Activated CD8-positive, alpha-beta memory T cell treated with anti-CD3 and anti-CD28 coated beads, Interleukin-2, amount 50 U/mL, for 1 hour (primary cell): ENCODE results near the gene AQP7.
"Not testable (repeated sequence)": the region's sequence is repeated elsewhere in the genome, so short reads cannot be mapped to it uniquely, and the experiment has no call there.

Experiments used
- DNase-seq: peaks from one replicate; pipeline ENCODE4 v3.0.0-alpha.2; 2020; ENCODE audit errors: extremely low read depth

AQP7 gene

DNA sequence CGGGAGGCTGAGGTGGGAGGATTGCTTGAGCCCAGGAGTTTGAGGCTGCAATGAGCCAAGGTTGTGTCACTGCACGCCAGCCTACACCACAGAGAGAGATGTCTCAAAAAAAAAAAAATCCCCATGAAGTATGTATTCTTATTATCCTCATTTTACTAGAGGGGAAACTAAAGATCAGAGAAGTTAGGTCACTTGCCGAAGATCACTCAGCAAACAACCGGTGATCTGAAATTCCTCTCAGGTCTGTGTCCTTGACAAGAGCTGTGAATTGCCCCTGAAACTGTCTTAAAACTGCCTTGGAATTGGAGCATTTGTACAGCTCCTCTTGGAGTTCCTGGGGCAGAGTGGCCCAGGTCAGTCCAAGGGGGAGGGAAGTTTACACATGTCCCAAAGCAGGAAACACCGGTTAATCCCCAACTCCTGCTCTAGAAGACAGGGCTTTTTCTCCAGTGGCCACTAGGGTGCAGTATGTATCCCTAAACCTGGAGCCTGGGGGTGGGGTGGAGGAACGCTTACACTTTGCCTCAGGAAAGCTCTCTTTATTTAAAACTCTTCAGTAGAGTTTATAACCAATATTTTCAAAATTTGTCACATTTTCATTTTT lies 27.6 kb downstream of the AQP7 start:
- DNase-seq: peak; percentile 29

DNA sequence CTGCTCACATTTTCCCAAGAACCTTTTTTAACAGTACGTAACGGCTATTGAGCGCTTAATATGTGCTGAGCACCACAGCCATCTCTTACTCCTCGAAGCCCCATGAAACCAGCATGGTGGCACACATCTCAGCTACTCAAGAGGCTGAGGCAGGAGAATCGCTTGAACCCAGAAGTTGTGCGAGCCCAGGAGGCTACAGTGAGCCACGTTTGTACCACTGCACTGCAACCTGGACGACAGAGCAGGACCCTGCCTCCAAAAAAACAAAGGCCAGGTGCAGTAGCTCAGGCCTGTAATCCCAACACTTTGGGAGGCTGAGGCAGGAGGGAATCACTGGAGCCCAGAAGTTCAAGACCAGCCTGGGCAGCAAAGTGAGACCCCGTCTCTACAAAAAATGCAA lies 28.2 kb downstream of the AQP7 start:
- no peak for DNase-seq

DNA sequence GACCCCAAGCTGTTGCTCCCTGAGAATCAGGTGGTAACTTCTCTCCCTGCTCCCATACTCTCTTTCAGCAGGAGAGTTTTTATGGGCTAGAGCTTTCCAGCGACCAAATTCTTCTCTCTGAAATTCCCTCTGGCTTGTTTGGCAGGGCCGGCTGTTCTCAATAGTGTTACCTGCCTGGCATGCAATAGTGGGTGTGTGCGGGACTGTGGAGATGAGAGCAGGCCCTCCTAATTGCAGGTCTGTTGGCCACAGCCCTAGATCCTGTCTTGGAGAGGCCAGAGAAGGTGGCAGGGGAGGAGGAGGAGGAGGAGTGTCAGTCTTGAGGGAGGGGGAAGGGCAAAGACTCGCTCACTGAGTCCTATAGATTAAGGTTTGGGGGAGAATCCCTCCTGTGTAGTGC lies 29.5 kb downstream of the AQP7 start:
- no peak for DNase-seq

DNA sequence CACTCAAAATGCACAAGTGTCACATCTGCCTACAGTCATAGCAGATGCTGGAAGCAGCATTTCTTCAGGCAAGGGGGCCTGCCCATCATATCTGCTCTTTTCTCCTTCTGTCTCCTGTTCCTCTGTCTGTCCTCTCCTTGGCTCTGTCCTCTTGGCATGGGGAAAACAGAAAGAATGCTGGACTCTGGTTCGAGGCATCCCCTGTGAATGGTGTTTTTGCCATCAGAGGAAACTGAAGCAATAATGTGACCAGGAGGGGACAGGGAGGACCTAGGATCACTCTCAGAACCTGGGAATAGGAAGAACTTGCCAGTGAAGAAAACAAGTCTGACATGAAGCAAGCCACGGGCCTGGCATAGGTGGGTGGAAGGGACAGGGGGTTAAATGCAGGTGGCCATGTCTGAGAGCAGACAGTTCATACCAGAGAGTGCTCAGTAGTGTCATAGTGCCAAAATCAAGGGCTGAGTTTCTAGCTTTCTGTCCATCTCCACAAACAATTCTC lies 35.3 kb downstream of the AQP7 start:
- no peak for DNase-seq

DNA sequence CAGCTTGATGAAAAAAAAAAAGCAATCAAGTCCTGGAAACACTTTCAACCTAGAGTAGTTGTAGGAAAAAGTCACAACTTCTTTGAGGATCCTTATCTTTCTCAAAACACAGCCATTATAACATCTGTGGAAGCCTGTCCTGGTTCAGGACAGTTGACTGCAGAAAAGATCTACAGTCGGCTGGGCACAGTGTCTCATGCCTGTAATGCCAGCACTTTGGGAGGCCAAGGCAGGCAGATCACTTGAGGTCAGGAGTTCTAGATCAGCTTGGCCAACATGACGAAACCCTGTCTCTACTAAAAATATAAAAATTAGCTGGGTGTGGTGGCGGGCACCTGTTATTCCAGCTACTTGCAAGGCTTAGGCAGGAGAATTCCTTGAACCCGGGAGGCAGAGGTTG lies 37.6 kb downstream of the AQP7 start:
- DNase-seq: not testable (repeated sequence)

DNA sequence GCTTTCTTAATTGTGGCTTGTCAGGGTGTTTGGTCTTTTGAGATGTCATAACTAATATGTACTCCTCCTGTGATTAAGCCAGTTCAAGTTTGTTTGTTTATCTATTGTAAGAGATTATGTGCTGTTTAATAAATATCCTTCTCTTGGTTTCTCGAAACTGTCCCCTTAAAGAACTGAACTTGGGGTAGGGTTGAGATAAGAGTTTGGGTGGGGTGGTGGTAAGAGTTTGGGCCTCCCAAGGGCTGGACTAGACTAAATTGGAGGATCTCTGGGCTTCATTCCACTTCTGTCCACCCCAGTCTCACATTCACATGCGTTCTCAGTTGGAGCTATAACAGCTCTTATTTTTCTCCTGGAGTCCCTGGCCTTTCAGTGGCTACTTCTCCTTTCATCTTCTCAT lies 38.2 kb downstream of the AQP7 start:
- DNase-seq: no peak

DNA sequence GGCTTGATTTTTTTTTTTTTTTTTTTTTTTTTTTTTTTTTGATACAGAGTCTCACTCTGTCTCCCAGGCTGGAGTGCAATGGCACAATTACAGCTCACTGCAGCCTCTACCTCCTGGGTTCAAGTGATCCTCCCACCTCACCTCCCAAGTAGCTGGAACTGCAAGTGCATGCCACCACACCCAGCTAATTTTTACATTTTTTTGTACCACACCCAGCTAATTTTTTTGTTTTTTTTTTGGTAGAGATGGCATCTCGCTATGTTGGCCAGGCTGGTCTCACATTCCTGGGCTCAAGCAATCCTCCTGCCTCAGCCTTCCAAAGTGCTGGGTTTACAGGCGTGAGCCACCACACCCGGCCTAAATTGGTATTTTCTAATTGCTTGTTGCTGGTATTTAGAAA lies 43.7 kb downstream of the AQP7 start:
- DNase-seq: not testable (repeated sequence)

DNA sequence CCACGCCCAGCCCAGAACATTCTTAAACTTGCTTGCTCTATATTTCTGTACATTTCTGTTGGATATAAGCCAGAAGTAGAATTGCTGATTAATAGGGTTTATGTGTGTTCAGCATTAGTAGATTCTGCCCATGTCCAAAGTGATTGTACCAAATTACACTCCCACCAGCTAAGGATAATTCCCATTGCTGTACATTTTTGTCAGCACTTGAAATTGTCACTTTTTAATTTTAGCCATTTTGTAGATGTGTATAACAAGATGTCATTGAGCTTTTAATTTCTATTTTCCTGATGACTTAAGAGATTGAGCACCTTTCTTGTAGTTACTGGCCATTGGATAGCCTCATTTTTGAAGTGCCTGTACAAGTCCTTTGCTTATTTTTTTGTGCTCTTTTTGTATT lies 46.4 kb downstream of the AQP7 start:
- DNase-seq: no peak

DNA sequence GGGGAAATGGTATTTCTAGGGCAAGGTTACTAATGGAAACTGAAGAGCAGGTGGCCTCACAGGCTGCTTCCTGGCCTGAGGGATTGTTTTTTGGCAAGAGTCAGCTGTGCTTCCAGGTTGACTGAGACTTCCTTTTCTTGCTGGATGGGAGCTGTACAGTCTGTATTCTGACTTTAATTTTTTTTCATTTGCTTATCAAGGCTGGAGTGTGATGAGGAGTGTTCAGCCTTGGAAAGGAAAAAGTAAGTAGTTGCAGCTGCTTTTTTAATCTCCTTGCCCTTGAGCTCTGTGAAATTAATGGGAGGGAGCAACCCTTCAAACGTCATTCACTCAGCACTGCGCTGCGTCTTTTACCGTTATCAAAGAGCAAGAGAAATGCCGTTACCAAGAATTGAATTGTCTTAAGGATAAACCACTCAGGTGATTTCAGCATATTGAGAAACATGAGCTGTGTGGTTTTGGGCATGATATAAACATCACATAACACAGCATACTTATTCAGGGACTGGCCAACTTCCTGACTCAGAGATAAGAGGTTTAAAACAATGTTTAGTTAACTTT lies 47.6 kb downstream of the AQP7 start:
- DNase-seq: no peak

DNA sequence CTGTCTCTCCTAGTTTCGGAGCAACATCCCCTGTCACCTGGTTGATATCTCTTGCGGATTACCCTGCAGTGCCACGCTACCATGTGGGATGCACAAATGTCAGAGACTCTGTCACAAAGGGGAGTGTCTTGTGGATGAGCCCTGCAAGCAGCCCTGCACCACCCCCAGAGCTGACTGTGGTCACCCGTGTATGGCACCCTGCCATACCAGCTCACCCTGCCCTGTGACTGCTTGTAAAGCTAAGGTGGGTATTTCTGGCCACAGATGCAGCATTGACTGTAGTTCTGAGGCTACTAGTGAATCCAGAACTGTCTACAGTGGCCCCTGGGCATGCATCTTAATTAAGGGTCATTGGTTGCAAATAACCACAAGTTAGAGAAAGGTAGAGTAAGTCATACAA lies 50.8 kb downstream of the AQP7 start:
- DNase-seq: no peak

DNA sequence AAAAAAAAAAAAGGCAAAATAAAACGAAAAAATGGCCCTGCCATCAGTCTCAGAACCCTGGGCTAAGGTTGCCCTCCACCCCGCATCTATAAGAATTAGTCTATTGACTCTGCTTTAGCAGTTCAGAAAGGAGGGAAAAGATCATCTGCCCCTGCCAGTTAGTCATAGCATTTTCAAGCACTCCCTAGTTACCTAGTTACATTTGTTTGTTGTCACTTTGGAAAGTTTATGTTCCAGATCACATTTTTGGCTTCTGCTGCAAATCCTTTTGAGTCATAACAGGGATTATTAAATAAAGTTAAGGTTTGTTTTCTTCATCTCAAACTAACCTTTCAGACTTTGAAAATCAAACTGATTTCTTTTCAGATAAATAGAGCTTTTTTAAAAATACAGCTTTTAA lies 52.1 kb downstream of the AQP7 start:
- no peak for DNase-seq

DNA sequence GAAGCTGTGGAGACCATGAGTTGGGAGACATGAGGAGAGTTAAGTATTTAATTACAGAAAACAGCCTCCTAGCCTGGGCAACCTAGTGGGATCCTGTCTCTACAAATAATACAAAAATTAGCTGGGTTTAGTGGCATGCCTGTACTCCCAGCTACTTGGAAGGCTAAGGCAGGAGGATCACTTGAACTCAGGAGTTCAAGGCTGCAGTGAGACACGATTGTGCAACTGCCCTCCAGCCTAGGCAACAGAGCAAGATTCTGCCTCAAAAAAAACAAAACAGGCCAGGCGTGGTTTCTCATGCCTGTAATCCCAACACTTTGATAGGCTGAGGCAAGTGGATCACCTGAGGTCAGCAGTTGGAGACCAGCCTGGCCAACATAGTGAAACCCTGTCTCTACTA lies 52.6 kb downstream of the AQP7 start:
- DNase-seq: no peak

DNA sequence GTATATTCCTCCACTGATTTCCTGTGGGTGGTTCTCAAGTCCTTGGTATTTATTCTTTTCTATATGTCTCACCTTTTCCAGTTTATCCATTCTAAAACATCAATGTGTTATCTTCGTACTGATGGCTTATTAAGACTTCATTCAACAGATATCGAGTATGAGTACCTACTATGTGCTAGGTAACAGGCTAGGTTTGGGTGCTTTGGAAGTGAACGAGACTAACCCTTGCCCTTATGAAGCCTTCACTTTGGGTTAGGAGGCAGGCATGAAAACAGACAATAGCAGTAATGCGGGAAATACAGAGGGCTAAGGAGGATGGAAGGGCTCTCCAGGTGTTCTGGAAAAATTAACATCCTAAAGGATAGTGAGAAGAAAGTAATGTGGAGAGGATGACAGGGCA lies 53.4 kb downstream of the AQP7 start:
- no peak for DNase-seq

DNA sequence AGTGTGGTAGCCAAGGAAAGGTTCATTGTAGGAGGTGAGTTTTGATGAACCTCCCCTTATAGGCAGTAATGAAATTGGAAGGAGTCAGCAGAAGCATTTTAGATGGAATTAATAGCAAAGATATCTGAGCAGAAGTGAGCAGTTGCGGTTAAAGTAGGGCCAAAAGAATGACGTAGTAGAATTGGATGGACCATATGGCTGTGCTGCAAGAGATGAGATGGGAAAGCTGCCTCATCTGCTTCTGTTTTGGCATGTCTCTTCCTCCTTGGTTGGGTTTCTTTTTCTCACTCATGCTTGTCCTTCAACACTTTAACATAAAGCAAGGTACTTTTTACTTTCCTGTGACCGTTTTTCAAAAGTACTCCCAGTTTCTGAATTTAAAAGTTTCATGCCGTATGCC lies 55.8 kb downstream of the AQP7 start:
- DNase-seq: no peak

DNA sequence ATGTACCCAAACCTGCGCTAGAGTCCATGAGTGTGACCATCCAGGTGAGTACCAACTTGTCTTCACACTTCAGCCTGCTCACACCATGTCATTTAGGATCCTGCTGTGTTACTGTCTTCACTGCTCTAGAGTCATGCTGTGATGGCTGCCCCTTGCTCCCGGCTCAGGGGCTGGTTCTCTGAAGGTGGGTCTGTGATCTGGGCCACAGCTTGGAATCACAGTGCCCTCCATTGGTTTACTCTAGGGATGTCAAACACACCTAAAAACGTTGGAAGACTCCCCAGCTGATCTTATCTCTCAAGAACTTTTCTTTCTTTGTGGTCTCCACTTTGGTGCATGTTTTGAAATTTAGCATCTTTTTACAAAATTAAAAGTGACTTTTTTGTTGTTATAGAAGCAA lies 58.2 kb downstream of the AQP7 start:
- DNase-seq: no peak

DNA sequence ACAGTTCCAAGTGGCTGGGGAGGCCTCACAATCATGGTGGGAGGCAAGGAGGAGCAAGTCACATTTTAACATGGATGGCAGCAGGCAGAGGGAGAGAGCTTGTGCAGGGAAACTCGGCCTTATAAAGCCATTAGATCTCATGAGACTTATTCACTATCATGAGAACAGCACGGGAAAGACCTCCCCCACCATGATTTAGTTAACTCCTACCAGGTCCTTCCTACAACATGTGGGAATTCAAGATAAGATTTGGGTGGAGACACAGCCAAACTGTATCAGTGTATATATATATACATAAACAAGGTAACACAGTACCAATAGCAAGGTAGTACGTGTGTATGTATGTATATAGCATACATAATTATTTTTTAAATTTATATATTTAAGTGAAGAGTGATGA lies 61.2 kb downstream of the AQP7 start:
- no peak for DNase-seq

DNA sequence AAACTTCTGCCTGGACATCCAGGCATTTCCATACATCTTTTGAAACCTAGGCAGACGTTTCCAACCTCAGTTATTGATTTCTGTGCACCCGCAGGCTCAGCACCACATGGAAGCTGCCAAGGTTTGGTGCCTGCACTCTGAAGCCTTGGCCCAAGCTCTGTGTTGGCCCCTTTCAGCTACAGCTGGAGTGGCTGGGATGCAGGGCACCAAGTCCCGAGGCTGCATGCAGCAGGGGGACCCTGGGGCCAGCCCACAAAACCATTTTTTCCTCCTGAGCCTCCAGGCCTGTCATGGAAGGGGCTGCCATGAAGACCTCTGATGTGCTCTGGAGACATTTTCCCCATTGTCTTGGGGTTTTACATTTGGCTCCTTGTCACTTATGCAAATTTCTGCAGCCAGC lies 62.2 kb downstream of the AQP7 start:
- DNase-seq: no peak
